ENCODE results near the gene IL7R.

GRCh38 chr5:35881758-35882157 is 25.1 kb downstream of the IL7R start:
- no peak for TF ChIP-seq REST (IDR thresholded peaks at IDR 0.05; ENCODE audit: low read depth)
- no peak for TF ChIP-seq EP300 (IDR thresholded peaks at IDR 0.05; ENCODE audit: borderline replicate concordance)

Measured in Ishikawa (cell line).